Tibial artery (tissue), 4 donors: ENCODE results near the gene FAM168A.

Experiments
- DNase-seq, 2 donors: peaks; one replicate each; pipeline ENCODE4 v3.0.0-alpha.2; 2019
- H3K27ac ChIP-seq, 2 donors: fragments of 200-600 bp; sonication (generic) in 1 of 2; 1 replicate in 1 of 2; 2 replicates in 1 of 2; pipeline ENCODE4 v1.5.1; 2018 to 2019; ENCODE audit warnings: mild to moderate bottlenecking in 1 of 2
- H3K27me3 ChIP-seq, 2 donors: fragments of 200-600 bp; sonication (generic) in 1 of 2; one replicate each; pipeline versions ENCODE4 v1.5.1 to v1.6.0; 2016 to 2019
- H3K36me3 ChIP-seq, 3 donors: fragments of 200-600 bp; sonication (generic) in 2 of 3; one replicate each; pipeline ENCODE4 v1.5.1; 2016 to 2019; ENCODE audit warnings: mild to moderate bottlenecking in 2 of 3
- H3K4me1 ChIP-seq, 4 donors: fragments of 200-600 bp; sonication (generic) in 2 of 4; 1 replicate in 3 of 4; 2 replicates in 1 of 4; pipeline ENCODE4 v1.5.1; 2016 to 2019
- H3K4me3 ChIP-seq, 2 donors: fragments of 200-600 bp; sonication (generic) in 1 of 2; 1 replicate in 1 of 2; 2 replicates in 1 of 2; pipeline ENCODE4 v1.5.1; 2018 to 2019; ENCODE audit warnings: mild to moderate bottlenecking in 2 of 2
- H3K9me3 ChIP-seq, 3 donors: fragments of 200-600 bp; sonication (generic) in 1 of 3; one replicate each; pipeline ENCODE4 v1.5.1; 2016 to 2019
- CTCF ChIP-seq, 2 experiments: fragments of 200-600 bp in 1 of 2; fragments of 450-650 bp in 1 of 2; IDR thresholded peaks; one replicate each; pipeline ENCODE4 v1.5.1; 2017 to 2019; ENCODE audit warnings: antibody characterized with exemption in 2 of 2, mild to moderate bottlenecking in 1 of 2, moderate library complexity in 1 of 2
- intact Hi-C: fragments of 100-400 bp; cut with DNase I; formaldehyde crosslinking; loops from one replicate; pipeline ENCODE4 v1.15.0; 2023; ENCODE audit warnings: low total_unique reads

Gene FAM168A

DNA sequence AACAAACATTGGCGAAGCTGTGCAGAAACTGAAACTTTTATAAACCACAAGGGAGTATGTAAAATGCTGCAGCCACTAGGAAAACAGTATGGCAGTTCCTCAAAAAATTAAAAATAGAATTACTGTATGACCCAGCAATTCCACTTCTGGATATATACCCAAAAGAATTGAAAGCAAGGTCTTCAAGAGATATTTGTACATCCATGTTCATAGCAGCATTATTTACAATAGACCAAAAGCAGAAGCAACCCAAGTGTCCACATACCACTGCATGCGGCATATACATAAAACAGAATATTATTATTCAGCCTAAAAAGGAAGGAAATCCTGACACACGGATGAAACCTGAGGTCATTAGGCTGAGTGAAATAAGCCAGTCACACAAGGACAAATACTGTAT lies 135.9 kb downstream of the FAM168A start:
- no peaks in the 10 kb centered on the region for H3K9me3 ChIP-seq
- H3K4me1 ChIP-seq = peaks cover 0 to 22% (median 5%) of the 10 kb centered on the region in 4 donors
- H3K27me3 ChIP-seq = no peaks in the 10 kb centered on the region
- no peak for DNase-seq
- H3K4me3 ChIP-seq = no peak overlapping the region
- H3K36me3 ChIP-seq = no peaks in the 10 kb centered on the region
- intact Hi-C loops = no loop called here
- TF ChIP-seq CTCF (IDR thresholded peaks at IDR 0.05) = no peak
- H3K27ac ChIP-seq = no peak overlapping the region

DNA sequence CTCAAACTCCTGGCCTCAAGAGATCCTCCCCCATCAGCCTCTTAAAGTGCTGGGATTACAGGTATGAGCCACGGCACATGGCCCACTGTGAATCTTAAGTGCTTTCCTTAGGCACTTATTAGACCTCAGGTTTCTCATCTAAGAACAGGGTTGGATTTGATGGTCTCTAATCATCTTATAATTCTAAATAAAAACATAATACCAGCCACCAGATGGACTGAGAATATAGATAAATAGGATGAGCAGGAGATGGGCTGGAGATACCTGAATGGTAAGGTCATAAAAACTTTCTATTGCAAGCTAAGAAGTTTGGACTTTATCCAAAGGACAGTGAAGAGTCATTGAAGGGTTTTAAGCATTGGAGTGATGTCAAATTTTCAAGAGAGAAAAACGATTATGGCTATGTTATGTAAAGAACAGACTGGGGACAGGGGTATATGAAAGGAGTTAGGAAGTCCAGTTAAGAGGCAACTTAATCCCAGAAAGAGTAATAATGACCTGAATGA lies 136.5 kb downstream of the FAM168A start:
- H3K4me1 ChIP-seq = peaks cover 0 to 20% (median 7%) of the 10 kb centered on the region in 4 donors
- no peaks in the 10 kb centered on the region for H3K9me3 ChIP-seq
- H3K36me3 ChIP-seq = no peaks in the 10 kb centered on the region
- H3K27me3 ChIP-seq = no peaks in the 10 kb centered on the region
- H3K27ac ChIP-seq = no peak overlapping the region
- TF ChIP-seq CTCF (IDR thresholded peaks at IDR 0.05) = no peak
- H3K4me3 ChIP-seq = no peak overlapping the region
- DNase-seq = no peak
- intact Hi-C loops = no loop called here

DNA sequence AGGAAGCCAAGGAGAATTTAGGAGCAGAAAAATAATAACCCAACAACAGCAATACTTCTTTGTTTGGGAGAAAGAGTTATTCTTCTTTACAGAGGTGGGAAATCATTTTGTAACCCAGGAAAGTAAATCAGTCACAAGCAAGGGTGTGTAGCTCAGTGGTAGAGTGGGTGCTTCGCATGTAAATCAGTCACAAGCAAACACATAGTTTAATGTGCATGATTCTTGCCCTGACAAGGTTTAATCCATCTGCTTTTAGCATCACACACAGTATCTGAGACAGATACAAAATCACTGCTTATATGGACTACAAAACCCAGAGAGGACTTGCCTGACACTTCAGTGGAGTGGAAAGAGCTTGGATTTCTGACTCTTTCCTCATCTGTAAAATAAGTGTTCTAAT lies 139.7 kb downstream of the FAM168A start:
- no peaks in the 10 kb centered on the region for H3K27me3 ChIP-seq
- H3K4me1 ChIP-seq = peaks cover 0 to 20% (median 4%) of the 10 kb centered on the region in 4 donors
- no peak overlapping the region for H3K27ac ChIP-seq
- no peak overlapping the region for H3K4me3 ChIP-seq
- H3K9me3 ChIP-seq = no peaks in the 10 kb centered on the region
- no peaks in the 10 kb centered on the region for H3K36me3 ChIP-seq
- DNase-seq = no peak
- no peak for TF ChIP-seq CTCF (IDR thresholded peaks at IDR 0.05)
- intact Hi-C loops = no loop called here

DNA sequence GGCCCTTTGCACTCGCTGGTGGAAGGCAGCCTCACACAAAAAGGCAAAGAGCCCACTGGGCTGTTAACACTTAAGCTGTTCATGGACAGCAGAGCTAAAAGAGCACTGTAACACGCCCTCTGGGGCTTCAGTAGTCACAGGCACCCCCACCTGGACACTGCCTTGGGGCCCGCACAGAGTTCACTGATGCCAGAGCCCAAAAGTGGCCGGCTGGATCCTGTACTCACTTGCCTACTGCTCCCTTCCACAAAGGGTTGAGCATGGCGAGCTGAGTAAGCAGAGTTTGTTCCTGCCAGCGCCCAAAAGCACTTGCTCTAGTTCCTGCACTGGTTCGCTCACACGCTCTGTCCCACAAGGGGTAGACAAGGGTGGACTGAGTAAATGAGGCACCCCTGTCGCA lies 142.9 kb downstream of the FAM168A start:
- intact Hi-C loops = no loop called here
- H3K9me3 ChIP-seq = no peaks in the 10 kb centered on the region
- no peak for TF ChIP-seq CTCF (IDR thresholded peaks at IDR 0.05)
- peak in 1 of 2 donors; percentile 34 for DNase-seq
- H3K36me3 ChIP-seq = no peaks in the 10 kb centered on the region
- H3K4me3 ChIP-seq = no peak overlapping the region
- H3K27ac ChIP-seq = no peak overlapping the region
- H3K4me1 ChIP-seq = peaks cover 0 to 3% (median 0%) of the 10 kb centered on the region in 4 donors
- no peaks in the 10 kb centered on the region for H3K27me3 ChIP-seq

GRCh38 chr11:73453562-73453961 lies 144.3 kb downstream of the FAM168A start:
- H3K4me3 ChIP-seq = no peak overlapping the region
- DNase-seq = peak in 1 of 2 donors; percentile 23
- peaks cover 0 to 3% (median 0%) of the 10 kb centered on the region in 4 donors for H3K4me1 ChIP-seq
- no peaks in the 10 kb centered on the region for H3K36me3 ChIP-seq
- no peaks in the 10 kb centered on the region for H3K27me3 ChIP-seq
- H3K27ac ChIP-seq = no peak overlapping the region
- H3K9me3 ChIP-seq = no peaks in the 10 kb centered on the region
- intact Hi-C loops = no loop called here
- no peak for TF ChIP-seq CTCF (IDR thresholded peaks at IDR 0.05)

- Histone ChIP-seq H3K36me3 (no peaks in the 10 kb centered on the region), H3K4me3 (no peak overlapping the region), H3K9me3 (no peaks in the 10 kb centered on the region), H3K27me3 (no peaks in the 10 kb centered on the region), H3K27ac (no peak overlapping the region), H3K4me1 (peaks cover 0 to 3% (median 0%) of the 10 kb centered on the region in 4 donors)
- no peak for DNase-seq
- intact Hi-C loops = no loop called here
- no peak for TF ChIP-seq CTCF (IDR thresholded peaks at IDR 0.05)
These were observed 145.2 kb downstream of the FAM168A start for GRCh38 chr11:73452726-73453125.
